NCI-H2029 treated with DMSO at 0.1 percent for 48 hours (cell line): ENCODE measurements around the gene SLC5A11.

ENCODE experiments used
- DNase-seq: peaks from one replicate; lab custom pipeline; 2025; lab: John Stamatoyannopoulos, UW

SLC5A11 gene

GRCh38 chr16:24918641-24919040 is 72.9 kb downstream of the SLC5A11 start:
- no peak for DNase-seq

DNA sequence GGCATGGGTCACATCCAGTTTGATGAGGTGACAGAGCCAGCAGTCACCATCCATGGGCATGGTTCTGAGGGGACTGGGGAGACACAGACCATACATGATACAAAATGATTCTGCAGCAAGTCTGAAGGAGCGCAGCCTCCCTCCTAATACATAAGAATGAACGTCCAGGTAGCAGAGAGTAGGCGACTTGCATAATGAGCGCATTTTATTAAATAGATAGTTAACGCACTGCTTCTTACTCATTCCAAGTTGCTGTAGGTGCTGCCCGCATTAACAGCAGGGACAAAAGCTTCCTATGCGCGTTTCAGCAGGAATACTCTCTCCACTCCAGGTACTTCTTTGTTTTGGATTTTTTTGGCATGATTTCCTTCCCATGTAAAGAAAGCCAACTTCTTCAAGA is 73.8 kb downstream of the SLC5A11 start:
- DNase-seq, result no peak

GRCh38 chr16:24920568-24920967 is 74.8 kb downstream of the SLC5A11 start:
- DNase-seq, result no peak

DNA sequence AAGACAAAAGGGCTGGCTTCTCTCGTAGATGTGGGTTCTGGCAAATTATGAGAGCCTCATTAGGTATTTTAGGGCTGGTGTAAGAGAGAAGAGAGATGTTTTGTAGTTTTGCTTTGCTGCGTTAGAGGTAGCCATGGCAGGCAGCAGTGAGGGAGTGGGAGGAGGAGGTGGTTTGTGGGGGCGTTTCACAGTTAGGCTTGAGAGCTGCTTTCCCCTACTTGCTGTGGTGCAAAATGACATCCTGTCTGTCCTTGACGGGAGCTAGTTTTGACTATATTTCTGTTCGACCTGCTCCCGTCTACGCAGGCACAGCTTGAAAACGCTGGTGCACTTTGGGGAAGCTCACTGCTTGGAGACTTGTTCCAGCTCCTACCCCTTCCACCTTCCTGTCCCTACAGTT is 75.5 kb downstream of the SLC5A11 start:
- no peak for DNase-seq

- DNase-seq, result no peak
These were observed 79.4 kb downstream of the SLC5A11 start for GRCh38 chr16:24925163-24925562.

DNA sequence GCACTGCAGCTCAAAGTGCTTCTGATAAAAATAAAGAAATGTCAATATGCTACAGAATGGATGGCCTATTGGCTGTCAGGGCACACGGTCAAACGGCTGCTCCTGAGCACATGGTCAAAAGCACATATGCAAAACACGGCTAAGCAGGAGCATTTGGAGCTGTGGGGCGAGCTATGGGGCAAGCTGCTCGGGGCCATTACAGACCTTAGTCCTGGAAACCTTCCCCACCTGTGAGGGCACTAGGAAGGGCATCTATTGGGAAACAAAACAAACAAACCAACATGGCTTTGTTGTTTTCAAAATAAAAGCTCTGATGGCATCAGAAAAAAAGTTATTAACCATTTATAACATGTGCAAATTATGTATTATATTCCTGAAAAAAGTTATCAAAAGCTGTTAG is 83.6 kb downstream of the SLC5A11 start:
- DNase-seq, result no peak

DNA sequence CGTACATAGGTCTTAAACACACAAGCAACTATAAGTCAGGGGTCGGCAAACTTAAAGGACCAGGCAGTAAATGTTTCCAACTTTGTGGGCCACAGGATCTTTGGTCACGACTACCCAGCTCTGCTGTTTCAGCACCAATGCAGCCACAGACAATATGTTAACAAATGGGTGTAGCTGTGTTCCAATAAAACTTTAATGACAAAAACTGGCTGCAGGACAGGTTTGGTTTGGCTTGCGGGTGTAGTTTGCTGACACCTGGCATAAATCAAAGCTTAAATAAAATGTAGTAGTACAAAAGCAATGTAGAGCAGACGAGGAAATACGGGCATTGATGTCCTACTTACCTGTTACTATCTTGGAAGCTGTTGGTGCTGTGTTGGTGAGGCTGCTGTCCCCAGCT is 84.7 kb downstream of the SLC5A11 start:
- no peak for DNase-seq

- no peak for DNase-seq
These were observed 85.3 kb downstream of the SLC5A11 start for GRCh38 chr16:24931091-24931490.

DNA sequence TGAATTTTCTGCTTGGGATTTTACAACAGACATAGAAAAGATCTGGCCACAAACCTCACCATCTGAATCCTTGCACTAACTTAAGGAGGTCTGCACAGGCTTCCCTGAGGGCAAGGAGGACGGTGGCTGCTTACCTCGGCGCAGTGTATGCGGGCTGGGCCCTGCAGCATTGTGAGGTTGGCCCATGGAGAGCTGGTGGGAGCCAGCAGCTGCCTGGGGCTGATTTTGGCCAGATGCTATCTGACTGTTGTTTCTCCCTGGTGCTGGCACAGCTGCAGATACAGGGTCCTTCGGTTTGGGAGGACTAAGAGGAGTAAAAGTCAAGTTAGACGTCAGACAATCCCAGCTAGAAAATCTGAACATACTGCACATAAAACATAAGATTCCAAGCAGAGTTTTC is 89.6 kb downstream of the SLC5A11 start:
- DNase-seq, result no peak

DNA sequence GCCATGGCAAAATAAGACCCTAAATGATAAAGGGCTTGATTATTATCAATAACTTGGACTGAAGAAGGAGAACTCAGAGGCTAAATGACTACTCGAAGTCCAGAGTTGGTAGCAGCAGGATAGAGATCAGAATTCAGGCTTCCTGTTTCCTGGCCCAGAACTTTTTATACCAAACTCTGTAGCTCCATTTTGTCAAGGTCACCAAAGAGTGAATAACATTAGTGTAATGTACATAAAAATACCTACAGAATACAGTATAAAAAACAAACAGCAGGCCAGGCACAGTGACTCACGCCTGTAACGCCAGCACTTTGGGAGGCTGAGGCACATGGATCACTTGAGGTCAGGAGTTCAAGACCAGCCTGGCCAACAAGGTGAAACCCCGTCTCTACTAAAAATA is 90.4 kb downstream of the SLC5A11 start:
- DNase-seq, result no peak

GRCh38 chr16:24939224-24939623 is 93.5 kb downstream of the SLC5A11 start:
- no peak for DNase-seq

DNA sequence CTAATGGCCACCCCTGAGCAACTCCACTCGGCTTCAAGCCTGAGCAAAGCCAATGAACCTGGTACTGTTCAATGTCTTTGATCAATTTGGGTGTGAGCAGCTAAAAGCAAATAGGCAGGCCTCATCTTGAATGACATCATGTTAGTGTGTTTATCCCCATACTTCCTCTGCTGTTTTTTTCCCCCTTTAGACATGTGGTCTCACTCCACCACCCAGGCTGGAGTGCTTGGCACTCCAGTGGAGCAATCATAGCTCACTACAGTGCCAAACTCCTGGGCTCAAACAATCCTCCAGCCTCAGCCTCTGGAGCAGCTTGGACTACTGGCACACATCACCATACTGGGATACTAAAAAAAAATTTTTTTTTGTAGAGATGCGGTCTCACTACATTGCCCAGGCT is 94.0 kb downstream of the SLC5A11 start:
- no peak for DNase-seq

DNA sequence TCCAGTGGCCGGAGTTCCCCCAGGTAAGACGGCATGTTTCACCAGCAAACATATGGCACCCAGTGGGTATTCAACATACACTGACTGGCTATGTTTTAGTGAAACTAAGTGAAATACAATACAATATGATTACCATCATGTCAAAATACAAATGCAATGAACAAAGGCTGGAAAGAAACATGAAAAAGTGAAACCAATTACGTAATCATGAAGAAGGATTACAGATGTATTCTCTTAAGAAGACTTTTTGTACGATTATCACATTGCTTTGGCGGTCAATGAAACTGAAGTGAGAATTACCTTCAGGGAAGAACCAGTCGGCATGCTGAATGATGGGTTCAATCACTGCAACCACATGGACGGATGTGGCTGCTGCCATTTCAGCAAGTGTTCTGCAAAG is 97.7 kb downstream of the SLC5A11 start:
- no peak for DNase-seq

GRCh38 chr16:24944206-24944605 is 98.4 kb downstream of the SLC5A11 start:
- no peak for DNase-seq

DNA sequence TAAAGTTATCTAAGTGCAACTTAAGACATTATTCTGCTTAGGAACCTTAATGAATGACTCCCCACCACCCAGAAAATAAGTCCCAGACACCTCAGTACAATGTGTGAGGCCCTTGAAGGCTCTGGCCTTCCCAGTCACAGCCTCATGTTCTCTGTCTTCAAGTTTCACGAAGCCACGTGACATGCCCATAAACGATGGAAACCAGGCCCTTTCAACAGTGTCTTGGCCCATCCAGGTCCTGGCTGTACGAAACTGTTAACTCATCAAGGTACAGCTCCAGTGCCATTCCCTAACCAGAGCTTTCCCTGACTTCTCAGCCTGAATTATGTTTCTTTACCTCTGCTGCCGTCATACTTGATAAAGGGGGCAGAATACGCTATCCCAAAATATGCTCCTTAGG is 100.4 kb downstream of the SLC5A11 start:
- DNase-seq, result no peak

- no peak for DNase-seq
These were observed 104.5 kb downstream of the SLC5A11 start for GRCh38 chr16:24950275-24950674.

- no peak for DNase-seq
These were observed 107.5 kb downstream of the SLC5A11 start for GRCh38 chr16:24953306-24953705.

- DNase-seq, result no peak
These were observed 108.0 kb downstream of the SLC5A11 start for GRCh38 chr16:24953721-24954120.

- DNase-seq, result no peak
These were observed 108.4 kb downstream of the SLC5A11 start for GRCh38 chr16:24954137-24954536.

GRCh38 chr16:24955975-24956731 is 110.4 kb downstream of the SLC5A11 start:
- DNase-seq, result no peak

DNA sequence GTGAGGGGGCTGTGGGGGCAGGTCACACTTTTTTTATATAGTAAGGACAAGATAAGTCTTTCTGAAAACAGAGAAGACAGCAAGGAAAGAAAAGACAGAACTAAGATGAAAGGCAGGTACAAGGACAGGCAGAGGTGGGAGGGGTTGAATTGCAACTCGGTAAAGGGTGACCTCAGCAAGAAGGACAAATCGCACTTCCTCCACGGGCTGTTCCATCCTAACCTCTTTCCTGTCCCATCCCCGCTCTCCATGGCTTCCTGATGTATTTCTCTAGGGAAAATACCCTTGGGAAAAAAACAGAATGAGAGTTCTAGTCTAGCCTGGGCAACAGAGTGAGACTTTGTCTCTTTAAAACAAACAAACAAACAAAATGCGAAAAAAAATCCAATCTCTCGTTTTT is 112.1 kb downstream of the SLC5A11 start:
- DNase-seq, result no peak
